CD4-positive, alpha-beta T cell treated with Interleukin-17A for 1 hour (primary cell): ENCODE results near the gene XCR1.

ENCODE experiments used
- DNase-seq: peaks from one replicate; pipeline ENCODE4 v3.0.0-alpha.2; 2020

The XCR1 gene

GRCh38 chr3:45980819-45981218 is 46.5 kb downstream of the XCR1 start:
- DNase-seq = no peak

GRCh38 chr3:45980229-45980813 is 47.0 kb downstream of the XCR1 start:
- no peak for DNase-seq

- no peak for DNase-seq
These were observed 47.9 kb downstream of the XCR1 start for GRCh38 chr3:45979378-45979777.

- peak; percentile 56 for DNase-seq
These were observed 49.1 kb downstream of the XCR1 start for GRCh38 chr3:45978006-45978761.

GRCh38 chr3:45976191-45977091 is 50.8 kb downstream of the XCR1 start:
- peak; percentile 57 for DNase-seq

GRCh38 chr3:45975686-45976085 is 51.6 kb downstream of the XCR1 start:
- DNase-seq = peak; percentile 32

- DNase-seq = no peak
These were observed 52.6 kb downstream of the XCR1 start for GRCh38 chr3:45974686-45975085.

- DNase-seq = no peak
These were observed 54.5 kb downstream of the XCR1 start for GRCh38 chr3:45972534-45973402.

- DNase-seq = no peak
These were observed 57.3 kb downstream of the XCR1 start for GRCh38 chr3:45969953-45970352.

GRCh38 chr3:45969116-45969515 is 58.2 kb downstream of the XCR1 start:
- no peak for DNase-seq

GRCh38 chr3:45968706-45969105 is 58.6 kb downstream of the XCR1 start:
- DNase-seq = no peak

- no peak for DNase-seq
These were observed 59.1 kb downstream of the XCR1 start for GRCh38 chr3:45968149-45968548.

- no peak for DNase-seq
These were observed 59.6 kb downstream of the XCR1 start for GRCh38 chr3:45967724-45968123.
